Natural killer cell (primary cell): Measurements from ENCODE around the gene PLEKHG1. TPM values are rescaled to one million over a fixed set of nuclear protein-coding genes. Genes with fewer than 3 reads are reported as not detected.
A peak's percentile ranks its signal among the peaks of the same experiment; 100 is the strongest.

Experiments used
- ATAC-seq, 3 donors: fragments of 150-1000 bp in 2 of 3; fragments of 200-7000 bp in 1 of 3; cut with Tn5 transposase; 1 replicate in 1 of 3; 2 replicates in 2 of 3; pipeline ENCODE4 v1.10.0; 2021; ENCODE audit warnings: mild to moderate bottlenecking in 2 of 3, moderate library complexity in 2 of 3
- DNase-seq, 2 donors: peaks; one replicate each; pipeline versions ENCODE4 v3.0.0 to v3.0.0-alpha.2; 2013 to 2021; ENCODE audit warnings: mixed read lengths in 1 of 2
- H3K27ac ChIP-seq: one replicate; pipeline ENCODE4 v1.5.1; 2013; ENCODE audit warnings: mild to moderate bottlenecking, low read length
- H3K27me3 ChIP-seq: one replicate; pipeline ENCODE4 v1.6.1; 2013; ENCODE audit warnings: low read length; ENCODE audit not compliant: control insufficient read depth, insufficient read depth
- H3K36me3 ChIP-seq: one replicate; pipeline ENCODE4 v1.6.1; 2013; ENCODE audit warnings: low read length; ENCODE audit not compliant: control insufficient read depth, insufficient read depth
- H3K4me1 ChIP-seq: one replicate; pipeline ENCODE4 v1.6.1; 2013; ENCODE audit warnings: low read length; ENCODE audit not compliant: control insufficient read depth, insufficient read depth
- H3K4me3 ChIP-seq: one replicate; pipeline ENCODE4 v1.5.1; 2013; ENCODE audit warnings: low read length
- H3K9me3 ChIP-seq: one replicate; pipeline ENCODE4 v1.6.1; 2013; ENCODE audit warnings: low read length; ENCODE audit not compliant: control insufficient read depth, insufficient read depth
- H3K27ac Mint-ChIP-seq, 2 donors: one replicate each; pipeline ENCODE4 v1.8.0; 2022; ENCODE audit warnings: mild to moderate bottlenecking in 2 of 2, mixed read lengths in 2 of 2, moderate library complexity in 1 of 2
- H3K27me3 Mint-ChIP-seq, 2 donors: one replicate each; pipeline ENCODE4 v1.8.0; 2022; ENCODE audit warnings: low read depth in 2 of 2, mixed read lengths in 2 of 2
- H3K36me3 Mint-ChIP-seq: one replicate; pipeline ENCODE4 v1.8.0; 2022; ENCODE audit warnings: mixed read lengths
- H3K4me1 Mint-ChIP-seq, 2 donors: one replicate each; pipeline ENCODE4 v1.8.0; 2022; ENCODE audit warnings: mixed read lengths in 2 of 2
- H3K4me3 Mint-ChIP-seq: one replicate; pipeline ENCODE4 v1.8.0; 2022; ENCODE audit warnings: mild to moderate bottlenecking, moderate library complexity, mixed read lengths
- H3K9me3 Mint-ChIP-seq, 2 donors: one replicate each; pipeline ENCODE4 v1.8.0; 2022; ENCODE audit warnings: mixed read lengths in 2 of 2
- CTCF ChIP-seq: fragments of 200-600 bp; IDR thresholded peaks from one replicate; pipeline ENCODE4 v1.8.0; 2022; ENCODE audit warnings: antibody characterized with exemption
- WGBS: methylation state at CpG from one replicate; pipeline ENCODE4 v1.1.7; 2013; ENCODE audit warnings: missing lambda C conversion rate; ENCODE audit not compliant: insufficient coverage; 5-methylcytosine and 5-hydroxymethylcytosine counted together
- intact Hi-C: fragments of 100-400 bp; cut with micrococcal nuclease; formaldehyde crosslinking; loops from one replicate; pipeline ENCODE4 v1.14.2; 2022
- total RNA-seq, 4 donors: library from RNA; stranded (reverse); fragments of 120-200 nt in 1 of 4; gene quantifications; one replicate each; pipeline versions ENCODE4 v1.2.3 to v1.2.4, GENCODE V29; 2013 to 2022

The PLEKHG1 gene
- total RNA-seq, 3 donors from 2014 or later (not counting 1 experiment from before 2014, with no cell fraction given), result 0.29 to 1.4 (median 0.54) TPM

GRCh38 chr6:150624191-150624590 lies 24.5 kb downstream of the PLEKHG1 start:
- Histone ChIP-seq H3K4me1 (peaks cover 13% of the 10 kb centered on the region), H3K36me3 (no peaks in the 10 kb centered on the region), H3K27ac (peak overlapping the region; percentile 87), H3K9me3 (no peaks in the 10 kb centered on the region), H3K27me3 (no peaks in the 10 kb centered on the region), H3K4me3 (no peak overlapping the region)
- intact Hi-C loops, result no loop called here
- TF ChIP-seq CTCF, result no peak
- ATAC-seq, result no peak
- Mint-ChIP-seq H3K4me1 (no peaks in the 10 kb centered on the region), H3K27me3 (peaks cover 0 to 5% of the 10 kb centered on the region in 2 donors), H3K36me3 (no peaks in the 10 kb centered on the region), H3K4me3 (no peak overlapping the region), H3K9me3 (no peaks in the 10 kb centered on the region), H3K27ac (no peak overlapping the region)
- no peak for DNase-seq
- WGBS, result 92% methylated on average over 3 of the region's 5 CpGs

DNA sequence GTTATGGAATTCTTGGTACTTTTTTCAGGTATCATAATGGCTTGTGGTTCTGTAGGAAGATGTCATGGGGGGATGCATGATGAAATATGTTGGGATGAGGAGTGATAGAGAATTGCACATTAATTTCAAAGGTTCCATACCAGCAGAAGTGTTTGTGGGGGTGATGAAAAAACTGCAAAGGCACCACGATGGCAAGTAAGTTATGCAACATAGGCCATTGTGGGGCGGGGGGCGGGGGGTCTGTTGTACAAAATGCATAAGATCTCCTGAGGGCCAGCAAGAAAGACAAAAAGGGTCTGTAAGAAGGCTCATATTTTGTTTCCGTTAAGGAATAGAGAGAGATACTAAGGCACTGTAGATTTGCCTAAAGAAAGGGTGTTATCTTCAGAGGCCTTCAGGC lies 26.2 kb downstream of the PLEKHG1 start:
- no peaks in the 10 kb centered on the region for H3K36me3 Mint-ChIP-seq
- H3K4me3 Mint-ChIP-seq, result no peak overlapping the region
- 94% methylated on average over 4 of the region's 4 CpGs for WGBS
- H3K27me3 ChIP-seq, result no peaks in the 10 kb centered on the region
- peaks cover 13% of the 10 kb centered on the region for H3K4me1 ChIP-seq
- intact Hi-C loops, result no loop called here
- no peak for TF ChIP-seq CTCF
- ATAC-seq, result no peak
- H3K36me3 ChIP-seq, result no peaks in the 10 kb centered on the region
- no peak overlapping the region for H3K27ac Mint-ChIP-seq
- H3K9me3 Mint-ChIP-seq, result no peaks in the 10 kb centered on the region
- DNase-seq, result no peak
- H3K9me3 ChIP-seq, result no peaks in the 10 kb centered on the region
- H3K4me1 Mint-ChIP-seq, result no peaks in the 10 kb centered on the region
- no peak overlapping the region for H3K27ac ChIP-seq
- H3K4me3 ChIP-seq, result no peak overlapping the region
- H3K27me3 Mint-ChIP-seq, result peaks cover 8 to 9% of the 10 kb centered on the region in 2 donors

- ATAC-seq, result no peak
- DNase-seq, result no peak
- no peaks in the 10 kb centered on the region for H3K36me3 Mint-ChIP-seq
- no peaks in the 10 kb centered on the region for H3K4me1 Mint-ChIP-seq
- no peaks in the 10 kb centered on the region for H3K9me3 Mint-ChIP-seq
- H3K27ac ChIP-seq, result no peak overlapping the region
- no peaks in the 10 kb centered on the region for H3K9me3 ChIP-seq
- peaks cover 8 to 9% of the 10 kb centered on the region in 2 donors for H3K27me3 Mint-ChIP-seq
- TF ChIP-seq CTCF, result no peak
- no peak overlapping the region for H3K4me3 Mint-ChIP-seq
- intact Hi-C loops, result no loop called here
- H3K27ac Mint-ChIP-seq, result no peak overlapping the region
- H3K36me3 ChIP-seq, result no peaks in the 10 kb centered on the region
- no peak overlapping the region for H3K4me3 ChIP-seq
- peaks cover 14% of the 10 kb centered on the region for H3K4me1 ChIP-seq
- no peaks in the 10 kb centered on the region for H3K27me3 ChIP-seq
Measured at GRCh38 chr6:150627154-150627553, 27.5 kb downstream of the PLEKHG1 start.

DNA sequence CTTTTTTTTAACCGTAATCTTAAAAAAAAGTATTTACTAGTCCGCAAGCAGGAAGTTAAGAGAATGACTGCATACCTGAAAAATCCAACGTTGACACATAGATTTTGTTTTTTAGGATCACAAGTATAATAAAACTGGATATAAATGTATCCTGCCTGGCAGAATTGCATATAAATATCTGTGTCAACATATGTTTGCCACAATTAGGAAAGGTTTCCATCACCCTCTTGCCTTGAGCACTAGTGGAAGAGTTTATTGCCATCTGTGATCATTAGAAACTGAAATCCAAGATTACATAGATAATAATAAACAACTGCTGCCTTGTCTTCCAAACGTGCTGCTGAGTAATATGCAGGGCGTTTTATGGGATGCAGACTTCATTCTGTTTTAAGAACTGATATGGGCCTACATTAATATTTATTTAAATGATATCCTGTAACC lies 27.9 kb downstream of the PLEKHG1 start:
- H3K36me3 Mint-ChIP-seq, result no peaks in the 10 kb centered on the region
- no peaks in the 10 kb centered on the region for H3K27me3 ChIP-seq
- 67% methylated on average over 1 of the region's 5 CpGs for WGBS
- peaks cover 8 to 9% of the 10 kb centered on the region in 2 donors for H3K27me3 Mint-ChIP-seq
- no peak for TF ChIP-seq CTCF
- H3K9me3 ChIP-seq, result no peaks in the 10 kb centered on the region
- intact Hi-C loops, result no loop called here
- H3K36me3 ChIP-seq, result no peaks in the 10 kb centered on the region
- no peak overlapping the region for H3K4me3 Mint-ChIP-seq
- no peak for DNase-seq
- H3K4me3 ChIP-seq, result no peak overlapping the region
- H3K4me1 ChIP-seq, result peaks cover 14% of the 10 kb centered on the region
- no peak for ATAC-seq
- H3K27ac Mint-ChIP-seq, result no peak overlapping the region
- no peak overlapping the region for H3K27ac ChIP-seq
- H3K9me3 Mint-ChIP-seq, result no peaks in the 10 kb centered on the region
- H3K4me1 Mint-ChIP-seq, result no peaks in the 10 kb centered on the region
